Measurements from ENCODE around the gene GLI3.

- TF ChIP-seq, protein P1, sequence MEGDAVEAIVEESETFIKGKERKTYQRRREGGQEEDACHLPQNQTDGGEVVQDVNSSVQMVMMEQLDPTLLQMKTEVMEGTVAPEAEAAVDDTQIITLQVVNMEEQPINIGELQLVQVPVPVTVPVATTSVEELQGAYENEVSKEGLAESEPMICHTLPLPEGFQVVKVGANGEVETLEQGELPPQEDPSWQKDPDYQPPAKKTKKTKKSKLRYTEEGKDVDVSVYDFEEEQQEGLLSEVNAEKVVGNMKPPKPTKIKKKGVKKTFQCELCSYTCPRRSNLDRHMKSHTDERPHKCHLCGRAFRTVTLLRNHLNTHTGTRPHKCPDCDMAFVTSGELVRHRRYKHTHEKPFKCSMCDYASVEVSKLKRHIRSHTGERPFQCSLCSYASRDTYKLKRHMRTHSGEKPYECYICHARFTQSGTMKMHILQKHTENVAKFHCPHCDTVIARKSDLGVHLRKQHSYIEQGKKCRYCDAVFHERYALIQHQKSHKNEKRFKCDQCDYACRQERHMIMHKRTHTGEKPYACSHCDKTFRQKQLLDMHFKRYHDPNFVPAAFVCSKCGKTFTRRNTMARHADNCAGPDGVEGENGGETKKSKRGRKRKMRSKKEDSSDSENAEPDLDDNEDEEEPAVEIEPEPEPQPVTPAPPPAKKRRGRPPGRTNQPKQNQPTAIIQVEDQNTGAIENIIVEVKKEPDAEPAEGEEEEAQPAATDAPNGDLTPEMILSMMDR (IDR thresholded peaks at IDR 0.05; ENCODE audit: low read length), result no peak
- TF ChIP-seq EZH2 (optimal IDR thresholded peaks at IDR 0.05; ENCODE audit: low read depth, low read length), result no peak
These were observed 42.8 kb downstream of the GLI3 start for GRCh38 chr7:42194238-42194637.
